GM12875 (cell line): ENCODE measurements around the gene HIVEP1.

ENCODE experiments used
- H3K4me3 ChIP-seq: one replicate; pipeline ENCODE4 v1.5.1; 2011; ENCODE audit warnings: low read depth, low read length, control low read depth
- CTCF ChIP-seq: IDR thresholded peaks from 2 replicates; pipeline ENCODE4 v1.5.1; 2011; ENCODE audit warnings: low read depth, mild to moderate bottlenecking, control low read depth, inconsistent platforms, low read length, moderate library complexity, borderline replicate concordance; ENCODE audit not compliant: insufficient read depth

Gene HIVEP1

GRCh38 chr6:12010635-12011275 is 1.4 kb upstream of the HIVEP1 start:
- no peak for TF ChIP-seq CTCF
- H3K4me3 ChIP-seq, result peak overlapping the region; percentile 60

GRCh38 chr6:12011276-12012037 is 655 bp upstream of the HIVEP1 start:
- H3K4me3 ChIP-seq, result peak overlapping the region; percentile 66
- TF ChIP-seq CTCF, result no peak

- no peak for TF ChIP-seq CTCF
- H3K4me3 ChIP-seq, result peak overlapping the region; percentile 66
Measured at GRCh38 chr6:12012558-12013306, 620 bp downstream of the HIVEP1 start.

GRCh38 chr6:12013307-12013719 is 1.2 kb downstream of the HIVEP1 start:
- peak overlapping the region; percentile 66 for H3K4me3 ChIP-seq
- no peak for TF ChIP-seq CTCF

GRCh38 chr6:12014027-12014872 is 2.1 kb downstream of the HIVEP1 start:
- no peak for TF ChIP-seq CTCF

GRCh38 chr6:12014873-12015149 is 2.7 kb downstream of the HIVEP1 start:
- TF ChIP-seq CTCF, result no peak
- H3K4me3 ChIP-seq, result no peak overlapping the region

More at GRCh38 chr6:12014027-12014872, 2.1 kb downstream of the HIVEP1 start:
- no peak overlapping the region for H3K4me3 ChIP-seq
